ENCODE results near the gene AGBL4.

The AGBL4 gene

GRCh38 chr1:48775831-48776392 lies 1247.8 kb downstream of the AGBL4 start:
- in situ Hi-C loops (cut with HindIII; ENCODE audit: low pct_unique_long_range_greater_than_20kb, low sequenced_read_pairs): no loop called here
- no peak for DNase-seq (ENCODE audit: low read depth in 1 of 2, low spot score in 1 of 2)
- TF ChIP-seq JUND (IDR thresholded peaks at IDR 0.05; ENCODE audit: low read depth): no peak

GRCh38 chr1:48773133-48773532 lies 1250.6 kb downstream of the AGBL4 start:
- in situ Hi-C loops (cut with HindIII; ENCODE audit: low pct_unique_long_range_greater_than_20kb, low sequenced_read_pairs): no loop called here
- TF ChIP-seq JUND (IDR thresholded peaks at IDR 0.05; ENCODE audit: low read depth): no peak
- DNase-seq (ENCODE audit: low read depth in 1 of 2, low spot score in 1 of 2): no peak

GRCh38 chr1:48772211-48772610 lies 1251.5 kb downstream of the AGBL4 start:
- no peak for DNase-seq (ENCODE audit: low read depth in 1 of 2, low spot score in 1 of 2)
- TF ChIP-seq JUND (IDR thresholded peaks at IDR 0.05; ENCODE audit: low read depth): no peak
- in situ Hi-C loops (cut with HindIII; ENCODE audit: low pct_unique_long_range_greater_than_20kb, low sequenced_read_pairs): no loop called here

DNA sequence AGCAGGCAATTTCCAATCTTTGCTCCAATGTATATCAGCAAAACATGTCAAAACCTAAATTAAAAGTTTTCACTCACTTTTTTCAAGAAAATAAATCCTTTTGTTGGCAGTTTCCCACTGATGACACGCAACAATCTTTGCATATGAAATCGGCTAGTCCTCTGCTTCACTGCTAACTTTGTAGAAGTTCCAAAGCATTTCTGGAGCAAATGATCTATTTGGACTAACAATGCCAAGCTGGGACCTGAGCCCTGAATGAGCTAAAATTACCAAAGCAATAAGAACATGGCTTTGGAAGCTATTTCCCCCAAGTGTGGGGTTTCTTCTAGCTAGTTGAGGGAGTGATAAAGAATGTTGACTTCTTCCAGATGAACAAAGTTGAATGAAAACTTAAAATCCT lies 1252.2 kb downstream of the AGBL4 start:
- no peak for DNase-seq (ENCODE audit: low read depth in 1 of 2, low spot score in 1 of 2)
- TF ChIP-seq JUND (IDR thresholded peaks at IDR 0.05; ENCODE audit: low read depth): no peak
- in situ Hi-C loops (cut with HindIII; ENCODE audit: low pct_unique_long_range_greater_than_20kb, low sequenced_read_pairs): no loop called here

- no peak for DNase-seq (ENCODE audit: low read depth in 1 of 2, low spot score in 1 of 2)
- TF ChIP-seq JUND (IDR thresholded peaks at IDR 0.05; ENCODE audit: low read depth): no peak
- in situ Hi-C loops (cut with HindIII; ENCODE audit: low pct_unique_long_range_greater_than_20kb, low sequenced_read_pairs): no loop called here
Measured at GRCh38 chr1:48767975-48768510, 1255.7 kb downstream of the AGBL4 start.

DNA sequence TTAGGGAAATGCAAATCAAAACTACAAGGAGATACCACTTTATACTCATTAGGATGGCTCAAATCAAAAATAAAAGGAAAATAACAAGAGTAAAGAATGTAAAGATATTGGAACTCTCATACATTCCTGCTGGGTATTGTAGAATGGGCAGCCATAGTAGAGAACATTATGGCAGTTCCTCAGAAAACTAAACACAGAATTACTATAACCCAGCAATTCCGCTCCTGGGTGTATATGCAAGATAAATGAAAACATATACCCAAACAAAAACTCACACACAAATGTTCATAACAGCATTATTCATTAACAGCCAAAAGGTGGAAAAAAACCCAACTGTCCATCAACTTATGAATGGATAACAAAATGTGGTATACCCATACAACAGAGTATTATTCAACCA lies 1258.4 kb downstream of the AGBL4 start:
- TF ChIP-seq JUND (IDR thresholded peaks at IDR 0.05; ENCODE audit: low read depth): no peak
- DNase-seq (ENCODE audit: low read depth in 1 of 2, low spot score in 1 of 2): no peak
- in situ Hi-C loops (cut with HindIII; ENCODE audit: low pct_unique_long_range_greater_than_20kb, low sequenced_read_pairs): no loop called here

DNA sequence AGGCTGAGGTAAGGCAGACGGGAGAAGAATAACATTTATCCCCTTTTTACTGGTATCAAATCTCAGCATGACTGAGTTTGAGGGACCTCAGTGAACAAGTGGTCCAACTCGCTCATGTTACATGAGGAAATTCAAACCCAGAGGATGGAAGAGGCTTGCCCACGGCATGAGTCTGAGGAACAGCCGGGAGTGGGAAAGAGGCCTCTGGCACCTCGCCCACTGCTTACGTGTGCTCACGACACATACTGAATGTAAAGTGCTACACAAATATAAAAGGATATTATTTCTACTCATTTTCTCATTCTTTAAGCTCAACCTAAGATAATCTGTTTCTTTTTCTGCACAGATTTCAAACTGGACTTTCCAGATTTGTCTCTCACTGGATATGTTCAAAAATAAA lies 1261.8 kb downstream of the AGBL4 start:
- in situ Hi-C loops (cut with HindIII; ENCODE audit: low pct_unique_long_range_greater_than_20kb, low sequenced_read_pairs): no loop called here

GRCh38 chr1:48761411-48761810 lies 1262.3 kb downstream of the AGBL4 start:
- no peak for DNase-seq (ENCODE audit: low read depth in 1 of 2, low spot score in 1 of 2)
- TF ChIP-seq JUND (IDR thresholded peaks at IDR 0.05; ENCODE audit: low read depth): no peak
- in situ Hi-C loops (cut with HindIII; ENCODE audit: low pct_unique_long_range_greater_than_20kb, low sequenced_read_pairs): no loop called here

More for the DNA sequence above, 1261.8 kb downstream of the AGBL4 start:
- no peak for DNase-seq (ENCODE audit: low read depth in 1 of 2, low spot score in 1 of 2)
- no peak for TF ChIP-seq JUND (IDR thresholded peaks at IDR 0.05; ENCODE audit: low read depth)

DNA sequence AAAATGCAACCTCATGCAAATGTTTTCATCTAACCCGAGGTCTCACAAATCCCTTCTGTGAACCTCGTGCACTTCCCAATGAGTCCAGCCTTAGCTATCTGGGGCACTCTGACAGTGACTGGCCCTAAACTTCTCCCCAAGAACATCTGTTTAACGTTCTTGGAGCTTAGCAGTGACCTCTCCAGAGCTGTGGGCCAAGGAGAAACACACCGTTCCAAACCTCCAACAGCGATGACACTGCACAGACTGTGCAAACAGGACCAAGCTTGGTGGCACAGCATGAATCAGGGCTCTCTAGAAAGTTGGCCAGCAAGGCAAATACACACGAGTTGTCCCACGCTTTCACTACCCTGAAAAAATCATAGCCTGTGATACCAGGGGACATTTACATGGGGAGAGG lies 1262.9 kb downstream of the AGBL4 start:
- in situ Hi-C loops (cut with HindIII; ENCODE audit: low pct_unique_long_range_greater_than_20kb, low sequenced_read_pairs): no loop called here
- TF ChIP-seq JUND (IDR thresholded peaks at IDR 0.05; ENCODE audit: low read depth): no peak
- DNase-seq (ENCODE audit: low read depth in 1 of 2, low spot score in 1 of 2): no peak

DNA sequence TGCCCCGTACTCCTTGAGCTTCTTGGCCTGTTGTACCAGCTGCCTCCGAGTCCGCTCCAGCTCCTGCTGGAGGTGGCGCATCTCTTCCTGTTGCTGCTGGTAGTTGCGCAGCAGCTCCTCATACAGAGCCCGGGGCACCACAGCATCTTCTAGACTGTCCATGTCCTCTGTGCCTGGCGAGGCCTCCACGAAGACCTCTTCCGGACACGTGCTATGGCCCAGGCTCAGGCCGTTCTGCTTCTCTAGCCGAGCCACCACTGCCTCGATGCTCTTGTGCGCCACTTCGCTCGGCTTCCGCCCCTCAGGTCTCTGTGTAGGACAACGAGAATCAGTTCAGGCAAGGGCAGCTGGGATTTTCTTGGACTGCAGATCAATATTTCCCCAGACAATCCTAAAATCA lies 1264.8 kb downstream of the AGBL4 start:
- in situ Hi-C loops (cut with HindIII; ENCODE audit: low pct_unique_long_range_greater_than_20kb, low sequenced_read_pairs): no loop called here
- TF ChIP-seq JUND (IDR thresholded peaks at IDR 0.05; ENCODE audit: low read depth): no peak
- no peak for DNase-seq (ENCODE audit: low read depth in 1 of 2, low spot score in 1 of 2)

GRCh38 chr1:48757363-48757762 lies 1266.4 kb downstream of the AGBL4 start:
- TF ChIP-seq JUND (IDR thresholded peaks at IDR 0.05; ENCODE audit: low read depth): no peak
- in situ Hi-C loops (cut with HindIII; ENCODE audit: low pct_unique_long_range_greater_than_20kb, low sequenced_read_pairs): no loop called here
- DNase-seq (ENCODE audit: low read depth in 1 of 2, low spot score in 1 of 2): no peak

GRCh38 chr1:48756683-48757316 lies 1267.0 kb downstream of the AGBL4 start:
- TF ChIP-seq JUND (IDR thresholded peaks at IDR 0.05; ENCODE audit: low read depth): no peak
- no peak for DNase-seq (ENCODE audit: low read depth in 1 of 2, low spot score in 1 of 2)
- in situ Hi-C loops (cut with HindIII; ENCODE audit: low pct_unique_long_range_greater_than_20kb, low sequenced_read_pairs): no loop called here

- no peak for DNase-seq (ENCODE audit: low read depth in 1 of 2, low spot score in 1 of 2)
- TF ChIP-seq JUND (IDR thresholded peaks at IDR 0.05; ENCODE audit: low read depth): no peak
- in situ Hi-C loops (cut with HindIII; ENCODE audit: low pct_unique_long_range_greater_than_20kb, low sequenced_read_pairs): no loop called here
Measured at GRCh38 chr1:48753293-48753692, 1270.5 kb downstream of the AGBL4 start.

GRCh38 chr1:48750109-48750508 lies 1273.6 kb downstream of the AGBL4 start:
- DNase-seq (ENCODE audit: low read depth in 1 of 2, low spot score in 1 of 2): no peak
- in situ Hi-C loops (cut with HindIII; ENCODE audit: low pct_unique_long_range_greater_than_20kb, low sequenced_read_pairs): no loop called here
- TF ChIP-seq JUND (IDR thresholded peaks at IDR 0.05; ENCODE audit: low read depth): no peak

Data from T47D (cell line).